Hepatocyte (in vitro differentiated cells): ENCODE data around the gene NPIPB6. TPM values are rescaled to one million over a fixed set of nuclear protein-coding genes. Genes with fewer than 3 reads are reported as not detected.

Source experiments
- DNase-seq: peaks from one replicate; pipeline ENCODE4 v3.0.0-alpha.2; 2016; ENCODE audit warnings: low spot score
- H2AFZ ChIP-seq: fragments of 200-600 bp; sonication (generic); 2 replicates; pipeline ENCODE4 v1.6.0; 2016; ENCODE audit warnings: antibody characterized with exemption, mild to moderate bottlenecking
- H3K27ac ChIP-seq: fragments of 200-600 bp; sonication (generic); 2 replicates; pipeline ENCODE4 v1.5.1; 2016; ENCODE audit warnings: mild to moderate bottlenecking
- H3K27me3 ChIP-seq: fragments of 200-600 bp; sonication (generic); 2 replicates; pipeline ENCODE4 v1.6.1; 2016
- H3K36me3 ChIP-seq: fragments of 200-600 bp; sonication (generic); replicated peaks from 2 replicates; pipeline ENCODE4 v1.5.1; 2016; ENCODE audit warnings: low read depth; ENCODE audit not compliant: insufficient read depth
- H3K4me1 ChIP-seq: fragments of 200-600 bp; sonication (generic); 2 replicates; pipeline ENCODE4 v1.5.1; 2016; ENCODE audit warnings: mild to moderate bottlenecking, moderate library complexity; ENCODE audit not compliant: insufficient read depth
- H3K4me2 ChIP-seq: fragments of 200-600 bp; sonication (generic); 2 replicates; pipeline ENCODE4 v1.6.0; 2016
- H3K4me3 ChIP-seq: fragments of 200-600 bp; sonication (generic); 2 replicates; pipeline ENCODE4 v1.5.1; 2016; ENCODE audit warnings: mild to moderate bottlenecking
- H3K79me2 ChIP-seq: fragments of 200-600 bp; sonication (generic); 2 replicates; pipeline ENCODE4 v1.6.0; 2017; ENCODE audit warnings: mild to moderate bottlenecking
- H3K9me2 ChIP-seq: fragments of 200-600 bp; sonication (generic); replicated peaks from 2 replicates; pipeline ENCODE4 v1.6.0; 2017; ENCODE audit warnings: mild to moderate bottlenecking; ENCODE audit not compliant: insufficient read depth
- H3K9me3 ChIP-seq: fragments of 200-600 bp; sonication (generic); 2 replicates; pipeline ENCODE4 v1.5.1; 2016; ENCODE audit warnings: low read depth, mild to moderate bottlenecking
- H4K20me1 ChIP-seq: fragments of 200-600 bp; sonication (generic); 2 replicates; pipeline ENCODE4 v1.6.0; 2016; ENCODE audit warnings: mild to moderate bottlenecking; ENCODE audit not compliant: insufficient read depth, poor library complexity, severe bottlenecking
- EZH2 ChIP-seq: fragments of 200-600 bp; sonication (generic); IDR thresholded peaks from 2 replicates; pipeline ENCODE4 v1.6.1; 2016; ENCODE audit warnings: antibody characterized with exemption, mild to moderate bottlenecking, borderline replicate concordance
- EZH2phosphoT487 ChIP-seq: fragments of 200-600 bp; sonication (generic); IDR thresholded peaks from one replicate; pipeline ENCODE4 v1.6.1; 2018; ENCODE audit warnings: antibody characterized with exemption, mild to moderate bottlenecking, low read depth, moderate library complexity; ENCODE audit not compliant: unreplicated experiment, severe bottlenecking
- WGBS: methylation state at CpG from one replicate; pipeline ENCODE4 v1.1.6; 2016; ENCODE audit warnings: low lambda C conversion rate; ENCODE audit errors: missing lambda C conversion rate; 5-methylcytosine and 5-hydroxymethylcytosine counted together
- polyA plus RNA-seq: library from polyadenylated mRNA; unstranded; fragments of >200 nt; fragmentation: Nextera tagmentation; extraction: Ambion mirVana; gene quantifications from 2 replicates; pipeline ENCODE4 v1.2.1, GENCODE V29; 2016
- total RNA-seq: library from RNA; depleted of rRNA; stranded (reverse); fragments of >200 nt; gene quantifications from 2 replicates; pipeline ENCODE4 v1.2.3, GENCODE V29; 2014
- TF ChIP-seq, protein P1 (sequence below): fragments of 200-600 bp; sonication (generic); IDR thresholded peaks from 2 replicates; pipeline ENCODE4 v1.5.1; 2016; ENCODE audit warnings: antibody characterized with exemption, mild to moderate bottlenecking; ENCODE audit not compliant: poor library complexity

Gene NPIPB6
- total and polyA plus RNA-seq, 2 experiments from 2014 or later: 1.9 to 2.0 TPM

DNA sequence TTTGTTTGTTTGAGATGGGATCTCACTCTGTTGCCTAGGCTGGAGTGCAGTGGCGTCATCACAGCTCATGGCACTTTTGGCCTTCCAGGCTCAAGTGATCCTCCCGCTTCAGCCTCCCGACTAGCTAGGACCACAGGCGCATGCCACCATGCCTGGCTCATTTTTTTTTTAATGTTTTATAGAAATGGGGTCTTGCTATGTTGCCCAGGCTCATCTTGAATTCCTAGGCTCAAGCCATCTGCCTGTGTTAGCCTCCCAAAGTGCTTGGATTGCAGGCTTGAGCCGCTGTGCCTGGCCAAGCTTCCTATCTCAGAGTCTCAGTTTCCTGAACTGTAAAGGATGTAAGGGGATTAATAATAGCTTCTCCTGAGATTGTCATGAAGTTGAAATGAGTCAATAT lies 63.0 kb downstream of the NPIPB6 start:
- Histone ChIP-seq H3K9me2 (no peaks in the 10 kb centered on the region), H2AFZ (no peak overlapping the region), H3K27ac (no peak overlapping the region), H3K27me3 (no peaks in the 10 kb centered on the region), H3K4me3 (no peak overlapping the region), H4K20me1 (peaks cover 7% of the 10 kb centered on the region), H3K36me3 (no peaks in the 10 kb centered on the region), H3K4me2 (no peak overlapping the region), H3K79me2 (peaks cover 3% of the 10 kb centered on the region), H3K4me1 (no peaks in the 10 kb centered on the region), H3K9me3 (no peaks in the 10 kb centered on the region)
- no peak for DNase-seq
- TF ChIP-seq, protein P1, sequence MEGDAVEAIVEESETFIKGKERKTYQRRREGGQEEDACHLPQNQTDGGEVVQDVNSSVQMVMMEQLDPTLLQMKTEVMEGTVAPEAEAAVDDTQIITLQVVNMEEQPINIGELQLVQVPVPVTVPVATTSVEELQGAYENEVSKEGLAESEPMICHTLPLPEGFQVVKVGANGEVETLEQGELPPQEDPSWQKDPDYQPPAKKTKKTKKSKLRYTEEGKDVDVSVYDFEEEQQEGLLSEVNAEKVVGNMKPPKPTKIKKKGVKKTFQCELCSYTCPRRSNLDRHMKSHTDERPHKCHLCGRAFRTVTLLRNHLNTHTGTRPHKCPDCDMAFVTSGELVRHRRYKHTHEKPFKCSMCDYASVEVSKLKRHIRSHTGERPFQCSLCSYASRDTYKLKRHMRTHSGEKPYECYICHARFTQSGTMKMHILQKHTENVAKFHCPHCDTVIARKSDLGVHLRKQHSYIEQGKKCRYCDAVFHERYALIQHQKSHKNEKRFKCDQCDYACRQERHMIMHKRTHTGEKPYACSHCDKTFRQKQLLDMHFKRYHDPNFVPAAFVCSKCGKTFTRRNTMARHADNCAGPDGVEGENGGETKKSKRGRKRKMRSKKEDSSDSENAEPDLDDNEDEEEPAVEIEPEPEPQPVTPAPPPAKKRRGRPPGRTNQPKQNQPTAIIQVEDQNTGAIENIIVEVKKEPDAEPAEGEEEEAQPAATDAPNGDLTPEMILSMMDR: no peak
- TF ChIP-seq EZH2phosphoT487: no peak
- TF ChIP-seq EZH2: no peak
- WGBS: 97% methylated on average over 5 of the region's 5 CpGs

DNA sequence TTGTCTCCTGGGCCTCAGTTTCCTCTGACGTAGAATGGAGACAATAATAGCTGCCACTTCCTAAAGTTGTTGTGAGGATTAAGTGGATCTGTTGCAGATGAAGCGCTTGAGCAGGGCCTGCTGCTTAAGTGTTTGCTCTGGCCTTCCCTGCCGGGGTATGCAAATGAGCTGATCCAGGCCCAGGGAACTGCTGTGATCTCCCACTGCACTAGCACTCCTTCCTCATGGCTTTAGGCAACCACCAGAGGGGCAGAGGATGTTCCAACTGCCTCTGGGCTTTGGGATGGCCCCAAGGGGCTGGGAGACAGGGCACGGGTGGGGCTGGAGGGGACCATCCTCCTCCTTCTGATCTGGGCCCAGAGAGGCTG lies 64.8 kb downstream of the NPIPB6 start:
- Histone ChIP-seq H3K27ac (no peak overlapping the region), H3K9me3 (no peaks in the 10 kb centered on the region), H3K4me3 (no peak overlapping the region), H3K9me2 (no peaks in the 10 kb centered on the region), H3K4me2 (no peak overlapping the region), H3K79me2 (peaks cover 18% of the 10 kb centered on the region), H3K27me3 (no peaks in the 10 kb centered on the region), H3K4me1 (no peaks in the 10 kb centered on the region), H3K36me3 (no peaks in the 10 kb centered on the region), H2AFZ (no peak overlapping the region), H4K20me1 (peaks cover 9% of the 10 kb centered on the region)
- TF ChIP-seq, protein P1: no peak
- no peak for TF ChIP-seq EZH2
- WGBS: 69% methylated on average over 4 of the region's 4 CpGs
- no peak for DNase-seq

DNA sequence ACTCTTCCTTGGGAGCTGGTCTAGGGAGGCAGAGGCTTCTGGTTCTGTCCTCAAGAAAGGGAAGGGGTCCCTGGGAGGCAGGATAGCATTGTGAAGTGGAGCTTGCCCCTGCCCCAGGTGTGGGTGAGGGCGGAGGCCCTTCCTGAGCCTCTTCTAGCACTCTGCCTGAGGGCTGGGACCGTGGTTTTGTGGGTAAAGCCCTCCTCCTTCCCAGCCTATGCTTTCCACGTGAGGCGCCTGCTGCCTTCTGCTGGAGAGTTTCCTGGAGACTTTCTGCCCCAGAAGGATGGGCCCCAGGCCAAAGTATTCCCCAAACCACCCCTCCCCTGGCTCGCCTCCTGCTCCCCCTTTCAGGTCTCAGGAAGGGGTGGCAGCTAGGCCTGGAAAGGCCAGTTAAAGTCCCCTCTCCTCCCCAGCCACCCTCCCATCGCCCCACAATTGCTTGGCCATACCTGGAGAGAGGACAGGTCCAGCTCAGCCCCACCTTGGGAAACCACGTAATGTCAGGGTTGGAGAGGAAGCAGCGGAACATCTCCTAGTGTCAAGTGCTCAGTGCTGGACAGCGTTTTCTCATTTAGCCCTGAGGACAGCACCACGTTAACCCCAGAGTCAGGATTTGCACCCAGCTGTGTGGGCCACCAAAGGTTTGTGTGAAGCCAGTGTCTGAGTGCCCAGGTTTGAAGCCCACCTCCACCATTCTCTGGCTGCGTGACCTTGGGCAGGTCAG lies 65.4 kb downstream of the NPIPB6 start:
- H3K27me3 ChIP-seq: no peaks in the 10 kb centered on the region
- no peak overlapping the region for H3K27ac ChIP-seq
- TF ChIP-seq EZH2phosphoT487 (no peak), EZH2 (no peak)
- TF ChIP-seq, protein P1: no peak
- H4K20me1 ChIP-seq: peaks cover 9% of the 10 kb centered on the region
- H3K9me3 ChIP-seq: no peaks in the 10 kb centered on the region
- H3K36me3 ChIP-seq: no peaks in the 10 kb centered on the region
- H3K4me2 ChIP-seq: no peak overlapping the region
- no peak overlapping the region for H2AFZ ChIP-seq
- no peaks in the 10 kb centered on the region for H3K9me2 ChIP-seq
- H3K4me1 ChIP-seq: no peaks in the 10 kb centered on the region
- H3K79me2 ChIP-seq: peaks cover 23% of the 10 kb centered on the region
- WGBS: 69% methylated on average over 11 of the region's 11 CpGs
- no peak for DNase-seq
- H3K4me3 ChIP-seq: no peak overlapping the region

DNA sequence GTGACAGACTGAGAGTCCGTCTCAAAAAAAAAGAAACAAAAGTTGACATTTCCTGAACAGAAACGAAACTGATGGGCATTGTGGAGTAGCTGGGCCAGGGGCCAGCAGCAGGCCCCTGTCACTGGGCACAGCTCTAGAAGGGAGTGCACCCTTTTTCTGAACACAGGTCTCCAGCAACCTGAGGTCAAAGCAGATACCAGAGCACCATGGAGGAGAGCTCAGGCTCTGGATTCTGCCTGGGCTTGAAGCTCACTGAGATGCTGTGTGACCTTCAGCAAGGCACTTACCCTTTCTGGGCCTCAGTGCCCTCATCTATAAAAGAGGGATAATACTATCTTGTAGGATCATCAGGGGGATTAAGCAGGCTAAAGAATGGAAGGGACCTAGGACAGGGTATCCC lies 66.0 kb downstream of the NPIPB6 start:
- Histone ChIP-seq H3K79me2 (peaks cover 28% of the 10 kb centered on the region), H3K27me3 (no peaks in the 10 kb centered on the region), H3K36me3 (no peaks in the 10 kb centered on the region), H3K4me1 (no peaks in the 10 kb centered on the region), H4K20me1 (peaks cover 9% of the 10 kb centered on the region), H2AFZ (no peak overlapping the region), H3K4me2 (no peak overlapping the region), H3K27ac (no peak overlapping the region), H3K9me2 (no peaks in the 10 kb centered on the region), H3K9me3 (no peaks in the 10 kb centered on the region), H3K4me3 (no peak overlapping the region)
- TF ChIP-seq EZH2 (no peak), EZH2phosphoT487 (no peak)
- TF ChIP-seq, protein P1: no peak
- no peak for DNase-seq
- 75% methylated on average over 2 of the region's 2 CpGs for WGBS
